K562 (cell line): ENCODE results near the gene YIPF5. TPM values are rescaled to one million over a fixed set of nuclear protein-coding genes. Genes with fewer than 3 reads are reported as not detected.

ENCODE experiments used
- ARID1B ChIP-seq: fragments of 450-650 bp; IDR thresholded peaks from 2 replicates; pipeline ENCODE4 v1.6.1; 2016; ENCODE audit warnings: antibody characterized with exemption, mild to moderate bottlenecking, inconsistent platforms
- CBFA2T2 ChIP-seq: fragments of 450-650 bp; conservative IDR thresholded peaks from 2 replicates; pipeline ENCODE4 v1.6.1; 2017; ENCODE audit warnings: mild to moderate bottlenecking
- CHCHD3 ChIP-seq: fragments of 250-450 bp; sonication (Bioruptor Pico); IDR thresholded peaks from 2 replicates; pipeline ENCODE4 v2.1.2; 2022; ENCODE audit warnings: mild to moderate bottlenecking
- CXXC5 ChIP-seq: fragments of 250-450 bp; sonication (Bioruptor Pico); IDR thresholded peaks from 2 replicates; pipeline ENCODE4 v1.8.0; 2022; ENCODE audit warnings: inconsistent platforms, mild to moderate bottlenecking, moderate library complexity
- HDGF ChIP-seq: fragments of 450-650 bp; IDR thresholded peaks from 2 replicates; pipeline ENCODE4 v1.6.1; 2016
- JUND ChIP-seq, 2 experiments: IDR thresholded peaks; 2 replicates in 1 of 2; 3 replicates in 1 of 2; pipeline ENCODE4 v1.6.1; 2011; ENCODE audit warnings: borderline replicate concordance in 2 of 2, low read depth in 2 of 2, low read length in 2 of 2, improper control_type of control experiment in 1 of 2, missing biosample characterization in 1 of 2, missing genetic modification characterization in 1 of 2, missing genetic modification reagents in 1 of 2
- MAZ ChIP-seq, 2 experiments: fragments of 450-650 bp in 1 of 2; sonication (generic) in 1 of 2; formaldehyde crosslinking; IDR thresholded peaks in 1 of 2; conservative IDR thresholded peaks in 1 of 2; 2 replicates each; pipeline versions ENCODE4 v1.4.0 to v1.5.0; 2020; ENCODE audit warnings: mild to moderate bottlenecking in 1 of 2, missing genetic modification reagents in 1 of 2
- NR1H2 ChIP-seq: sonication (generic); formaldehyde crosslinking; IDR thresholded peaks from 2 replicates; pipeline ENCODE4 v1.4.0; 2020; ENCODE audit warnings: mild to moderate bottlenecking, missing genetic modification reagents
- PYGO2 ChIP-seq: fragments of 450-650 bp; IDR thresholded peaks from 2 replicates; pipeline ENCODE4 v1.6.1; 2016; ENCODE audit warnings: mild to moderate bottlenecking, missing genetic modification characterization, moderate library complexity, missing compliant biosample characterization
- SAFB ChIP-seq: fragments of 200-400 bp; formaldehyde crosslinking; IDR thresholded peaks from 2 replicates; pipeline ENCODE4 v1.6.1; 2017; ENCODE audit warnings: low read depth, low read length, borderline replicate concordance
- SRSF9 ChIP-seq: fragments of 200-400 bp; formaldehyde crosslinking; IDR thresholded peaks from 2 replicates; pipeline ENCODE4 v1.6.1; 2017; ENCODE audit warnings: low read depth, low read length, borderline replicate concordance
- TAF7 ChIP-seq: fragments of 450-650 bp; IDR thresholded peaks from 2 replicates; pipeline ENCODE4 v1.6.1; 2016; ENCODE audit warnings: missing genetic modification characterization, missing compliant biosample characterization
- TAL1 ChIP-seq: fragments of 450-650 bp; IDR thresholded peaks from 2 replicates; pipeline ENCODE4 v1.6.1; 2016; ENCODE audit warnings: mild to moderate bottlenecking
- polyA plus RNA-seq, 8 experiments: library from polyadenylated mRNA; depleted of rRNA in 4 of 8; stranded (reverse) in 5 of 8; unstranded in 3 of 8; fragments of >200 nt; fragmentation: Nextera tagmentation in 2 of 8; fragmentation: Illumina TruSeq in 1 of 8; extraction: Ambion mirVana in 2 of 8; extraction: Trizol in 1 of 8; gene quantifications; 2 replicates each; pipeline versions ENCODE4 v1.2.1 to v1.2.3, GENCODE V29; 2011 to 2014; ENCODE audit warnings: inconsistent platforms in 1 of 8, missing spikeins in 1 of 8
- total RNA-seq, 7 experiments: library from RNA; depleted of rRNA in 6 of 7; stranded (reverse); fragments of >200 nt in 6 of 7; fragmentation: Illumina TruSeq in 2 of 7; extraction: Trizol in 2 of 7; gene quantifications; 2 replicates each; pipeline versions ENCODE4 v1.2.1 to v1.2.3, GENCODE V29; 2011 to 2021; ENCODE audit warnings: low replicate concordance in 1 of 7
- TF ChIP-seq, protein P1 (sequence below): fragments of 250-450 bp; sonication (Bioruptor Pico); IDR thresholded peaks from 2 replicates; pipeline ENCODE4 v1.4.0; 2020
- TF ChIP-seq, protein P2 (sequence below): IDR thresholded peaks from 2 replicates; pipeline ENCODE4 v1.6.1; 2016; ENCODE audit warnings: missing genetic modification characterization, missing compliant biosample characterization
- TF ChIP-seq, protein P3 (sequence below): fragments of 450-650 bp; IDR thresholded peaks from one replicate; pipeline ENCODE4 v1.6.1; 2018; ENCODE audit warnings: mild to moderate bottlenecking, moderate library complexity; ENCODE audit not compliant: partially characterized antibody
- TF ChIP-seq, protein P4 (sequence below): IDR thresholded peaks from 2 replicates; pipeline ENCODE4 v1.6.1; 2014; ENCODE audit warnings: antibody characterized with exemption
- TF ChIP-seq, protein P5 (sequence below): fragments of 250-450 bp; sonication (Bioruptor Pico); IDR thresholded peaks from 2 replicates; pipeline ENCODE4 v1.4.0; 2020; ENCODE audit warnings: mild to moderate bottlenecking
- TF ChIP-seq, protein P6 (sequence below): sonication (generic); formaldehyde crosslinking; IDR thresholded peaks from 2 replicates; pipeline ENCODE4 v1.8.1; 2022; ENCODE audit warnings: missing genetic modification reagents

YIPF5 gene
- total and polyA plus RNA-seq, 9 of the 15 experiments (the other 6 are each of a cell fraction or from before 2014, with no cell fraction given) = 12.1 to 52.9 (median 33.7) TPM

DNA sequence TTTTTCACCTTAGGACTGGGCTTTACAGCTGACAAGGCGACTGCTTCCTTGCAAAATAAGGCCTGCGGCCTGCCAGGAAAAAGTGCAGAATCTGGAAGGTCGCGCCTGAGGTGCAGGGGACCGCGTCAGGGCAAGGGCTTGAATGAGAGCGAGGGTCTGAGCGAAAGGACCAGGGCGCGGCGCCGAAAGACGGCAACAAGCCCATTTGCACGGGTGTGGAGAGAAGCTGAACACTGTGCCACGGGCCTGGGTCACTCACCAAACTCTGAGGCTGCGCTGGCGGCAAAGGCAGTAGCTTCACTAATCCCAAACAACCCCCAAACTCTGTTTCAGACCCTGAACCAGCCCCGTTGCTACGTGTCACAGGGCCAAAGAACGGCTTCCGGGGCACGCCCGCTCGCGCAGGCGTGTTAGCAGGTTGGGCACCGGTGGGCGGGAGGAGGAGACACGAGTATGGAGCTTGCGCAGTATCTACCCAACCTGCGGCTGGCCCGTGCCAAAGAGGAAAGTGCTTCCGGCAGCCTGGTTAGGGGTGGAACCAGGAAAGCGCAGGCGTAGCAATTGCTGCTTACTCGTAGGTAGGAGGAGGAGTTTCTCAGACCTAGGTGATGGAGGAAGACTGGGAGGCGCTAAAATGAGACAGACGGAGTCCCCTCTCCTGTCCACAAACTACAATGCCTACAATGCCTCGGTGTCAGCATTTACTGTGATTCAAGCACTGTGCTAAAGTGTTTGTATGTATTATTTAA lies at the start of gene YIPF5, which contains the start of gene KCTD16 (continued):
- TF ChIP-seq, protein P1, sequence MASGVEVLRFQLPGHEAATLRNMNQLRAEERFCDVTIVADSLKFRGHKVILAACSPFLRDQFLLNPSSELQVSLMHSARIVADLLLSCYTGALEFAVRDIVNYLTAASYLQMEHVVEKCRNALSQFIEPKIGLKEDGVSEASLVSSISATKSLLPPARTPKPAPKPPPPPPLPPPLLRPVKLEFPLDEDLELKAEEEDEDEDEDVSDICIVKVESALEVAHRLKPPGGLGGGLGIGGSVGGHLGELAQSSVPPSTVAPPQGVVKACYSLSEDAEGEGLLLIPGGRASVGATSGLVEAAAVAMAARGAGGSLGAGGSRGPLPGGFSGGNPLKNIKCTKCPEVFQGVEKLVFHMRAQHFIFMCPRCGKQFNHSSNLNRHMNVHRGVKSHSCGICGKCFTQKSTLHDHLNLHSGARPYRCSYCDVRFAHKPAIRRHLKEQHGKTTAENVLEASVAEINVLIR (CRISPR knock-in tag) = peak; percentile 35; the same call in 1 of the 2 replicates
- TF ChIP-seq CHCHD3 (CRISPR knock-in tag) (no peak), TAL1 (no peak), PYGO2 (no peak), SAFB (no peak), HDGF (no peak), CBFA2T2 (no peak), MAZ (CRISPR knock-in tag; conservative IDR thresholded peaks at IDR 0.05 in 1 of 2, IDR thresholded peaks at IDR 0.05 in 1 of 2) (no peak; a peak in 1 of 4 replicates), SRSF9 (no peak), NR1H2 (CRISPR knock-in tag) (no peak), CXXC5 (CRISPR knock-in tag) (peak; percentile 57), ARID1B (no peak), JUND (IDR thresholded peaks at IDR 0.05; ENCODE audit: borderline replicate concordance, low read depth, low read length) (no peak), JUND (tag; IDR thresholded peaks at IDR 0.05; ENCODE audit: borderline replicate concordance, low read depth, low read length) (no peak), TAF7 (tag) (peak; percentile 35; the same call in 1 of the 2 replicates)
- TF ChIP-seq, protein P2, sequence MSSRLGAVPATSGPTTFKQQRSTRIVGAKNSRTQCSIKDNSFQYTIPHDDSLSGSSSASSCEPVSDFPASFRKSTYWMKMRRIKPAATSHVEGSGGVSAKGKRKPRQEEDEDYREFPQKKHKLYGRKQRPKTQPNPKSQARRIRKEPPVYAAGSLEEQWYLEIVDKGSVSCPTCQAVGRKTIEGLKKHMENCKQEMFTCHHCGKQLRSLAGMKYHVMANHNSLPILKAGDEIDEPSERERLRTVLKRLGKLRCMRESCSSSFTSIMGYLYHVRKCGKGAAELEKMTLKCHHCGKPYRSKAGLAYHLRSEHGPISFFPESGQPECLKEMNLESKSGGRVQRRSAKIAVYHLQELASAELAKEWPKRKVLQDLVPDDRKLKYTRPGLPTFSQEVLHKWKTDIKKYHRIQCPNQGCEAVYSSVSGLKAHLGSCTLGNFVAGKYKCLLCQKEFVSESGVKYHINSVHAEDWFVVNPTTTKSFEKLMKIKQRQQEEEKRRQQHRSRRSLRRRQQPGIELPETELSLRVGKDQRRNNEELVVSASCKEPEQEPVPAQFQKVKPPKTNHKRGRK (tag) = no peak
- TF ChIP-seq, protein P3, sequence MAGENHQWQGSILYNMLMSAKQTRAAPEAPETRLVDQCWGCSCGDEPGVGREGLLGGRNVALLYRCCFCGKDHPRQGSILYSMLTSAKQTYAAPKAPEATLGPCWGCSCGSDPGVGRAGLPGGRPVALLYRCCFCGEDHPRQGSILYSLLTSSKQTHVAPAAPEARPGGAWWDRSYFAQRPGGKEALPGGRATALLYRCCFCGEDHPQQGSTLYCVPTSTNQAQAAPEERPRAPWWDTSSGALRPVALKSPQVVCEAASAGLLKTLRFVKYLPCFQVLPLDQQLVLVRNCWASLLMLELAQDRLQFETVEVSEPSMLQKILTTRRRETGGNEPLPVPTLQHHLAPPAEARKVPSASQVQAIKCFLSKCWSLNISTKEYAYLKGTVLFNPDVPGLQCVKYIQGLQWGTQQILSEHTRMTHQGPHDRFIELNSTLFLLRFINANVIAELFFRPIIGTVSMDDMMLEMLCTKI = no peak
- TF ChIP-seq, protein P4, sequence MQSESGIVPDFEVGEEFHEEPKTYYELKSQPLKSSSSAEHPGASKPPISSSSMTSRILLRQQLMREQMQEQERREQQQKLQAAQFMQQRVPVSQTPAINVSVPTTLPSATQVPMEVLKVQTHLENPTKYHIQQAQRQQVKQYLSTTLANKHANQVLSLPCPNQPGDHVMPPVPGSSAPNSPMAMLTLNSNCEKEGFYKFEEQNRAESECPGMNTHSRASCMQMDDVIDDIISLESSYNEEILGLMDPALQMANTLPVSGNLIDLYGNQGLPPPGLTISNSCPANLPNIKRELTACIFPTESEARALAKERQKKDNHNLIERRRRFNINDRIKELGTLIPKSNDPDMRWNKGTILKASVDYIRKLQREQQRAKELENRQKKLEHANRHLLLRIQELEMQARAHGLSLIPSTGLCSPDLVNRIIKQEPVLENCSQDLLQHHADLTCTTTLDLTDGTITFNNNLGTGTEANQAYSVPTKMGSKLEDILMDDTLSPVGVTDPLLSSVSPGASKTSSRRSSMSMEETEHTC = no peak
- TF ChIP-seq, protein P5, sequence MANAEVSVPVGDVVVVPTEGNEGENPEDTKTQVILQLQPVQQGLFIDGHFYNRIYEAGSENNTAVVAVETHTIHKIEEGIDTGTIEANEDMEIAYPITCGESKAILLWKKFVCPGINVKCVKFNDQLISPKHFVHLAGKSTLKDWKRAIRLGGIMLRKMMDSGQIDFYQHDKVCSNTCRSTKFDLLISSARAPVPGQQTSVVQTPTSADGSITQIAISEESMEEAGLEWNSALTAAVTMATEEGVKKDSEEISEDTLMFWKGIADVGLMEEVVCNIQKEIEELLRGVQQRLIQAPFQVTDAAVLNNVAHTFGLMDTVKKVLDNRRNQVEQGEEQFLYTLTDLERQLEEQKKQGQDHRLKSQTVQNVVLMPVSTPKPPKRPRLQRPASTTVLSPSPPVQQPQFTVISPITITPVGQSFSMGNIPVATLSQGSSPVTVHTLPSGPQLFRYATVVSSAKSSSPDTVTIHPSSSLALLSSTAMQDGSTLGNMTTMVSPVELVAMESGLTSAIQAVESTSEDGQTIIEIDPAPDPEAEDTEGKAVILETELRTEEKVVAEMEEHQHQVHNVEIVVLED (CRISPR knock-in tag) = no peak
- TF ChIP-seq, protein P6, sequence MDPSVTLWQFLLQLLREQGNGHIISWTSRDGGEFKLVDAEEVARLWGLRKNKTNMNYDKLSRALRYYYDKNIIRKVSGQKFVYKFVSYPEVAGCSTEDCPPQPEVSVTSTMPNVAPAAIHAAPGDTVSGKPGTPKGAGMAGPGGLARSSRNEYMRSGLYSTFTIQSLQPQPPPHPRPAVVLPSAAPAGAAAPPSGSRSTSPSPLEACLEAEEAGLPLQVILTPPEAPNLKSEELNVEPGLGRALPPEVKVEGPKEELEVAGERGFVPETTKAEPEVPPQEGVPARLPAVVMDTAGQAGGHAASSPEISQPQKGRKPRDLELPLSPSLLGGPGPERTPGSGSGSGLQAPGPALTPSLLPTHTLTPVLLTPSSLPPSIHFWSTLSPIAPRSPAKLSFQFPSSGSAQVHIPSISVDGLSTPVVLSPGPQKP = no peak
